Stimulated activated CD4-positive, alpha-beta T cell treated with anti-CD3 and anti-CD28 coated beads, Interleukin-1b, Interleukin-23, amount 100 ng/mL, for 1 hour (primary cell): ENCODE measurements around the gene PCDHGA12.
"Not testable (repeated sequence)": the region's sequence is repeated elsewhere in the genome, so short reads cannot be mapped to it uniquely, and the experiment has no call there.

Experiments
- DNase-seq, 2 donors: peaks; one replicate each; pipeline ENCODE4 v3.0.0-alpha.2; 2020; ENCODE audit warnings: low read depth in 2 of 2

Gene PCDHGA12

GRCh38 chr5:141430332-141431113 is at the start of gene PCDHGA12:
Gene PCDHGA12 (plus strand): TSS chr5:141430507. CDS start chr5:141430760, 253 bp downstream.
- DNase-seq = no peak

GRCh38 chr5:141382469-141383294 is 47.6 kb upstream of the PCDHGA12 start, which contains the start of gene PCDHGA7:
Gene PCDHGA7 (plus strand): TSS chr5:141382742. CDS start chr5:141382900, 158 bp downstream.
- no peak for DNase-seq

GRCh38 chr5:141383345-141383744 is 47.0 kb upstream of the PCDHGA12 start:
- DNase-seq = no peak

GRCh38 chr5:141384471-141385267 is 45.6 kb upstream of the PCDHGA12 start:
- DNase-seq = no peak

- DNase-seq = not testable (repeated sequence)
Observed at GRCh38 chr5:141387557-141388311, 42.6 kb upstream of the PCDHGA12 start, which contains the start of gene PCDHGB4. Gene PCDHGB4 (plus strand): TSS chr5:141387698. CDS start chr5:141387885, 187 bp downstream.

GRCh38 chr5:141388661-141389060 is 41.6 kb upstream of the PCDHGA12 start:
- DNase-seq = no peak

GRCh38 chr5:141389153-141390042 is 40.9 kb upstream of the PCDHGA12 start:
- DNase-seq = no peak

GRCh38 chr5:141392429-141393198 is 37.7 kb upstream of the PCDHGA12 start, which contains the start of gene PCDHGA8:
Gene PCDHGA8 (plus strand): TSS chr5:141392633. CDS start chr5:141392814, 181 bp downstream.
- DNase-seq = no peak

- no peak for DNase-seq
Observed at GRCh38 chr5:141393267-141393666, 37.0 kb upstream of the PCDHGA12 start.

GRCh38 chr5:141394401-141395187 is 35.7 kb upstream of the PCDHGA12 start:
- not testable (repeated sequence) for DNase-seq

GRCh38 chr5:141397756-141398551 is 32.4 kb upstream of the PCDHGA12 start, which contains the start of gene PCDHGB5:
Gene PCDHGB5 (plus strand): TSS chr5:141397947. CDS start chr5:141398128, 181 bp downstream.
- not testable (repeated sequence) for DNase-seq

GRCh38 chr5:141398608-141399007 is 31.7 kb upstream of the PCDHGA12 start:
- no peak for DNase-seq

GRCh38 chr5:141399555-141400258 is 30.6 kb upstream of the PCDHGA12 start:
- DNase-seq = no peak

- DNase-seq = no peak
Observed at GRCh38 chr5:141402553-141403243, 27.6 kb upstream of the PCDHGA12 start, which contains the start of gene PCDHGA9. Gene PCDHGA9 (plus strand): TSS chr5:141402778. CDS start chr5:141402953, 175 bp downstream.

GRCh38 chr5:141403387-141403786 is 26.9 kb upstream of the PCDHGA12 start:
- DNase-seq = no peak
